GM19455 (cell line): ENCODE measurements around the gene SNX24.
"Not testable (repeated sequence)": the region's sequence is repeated elsewhere in the genome, so short reads cannot be mapped to it uniquely, and the experiment has no call there.

ENCODE experiments used
- ATAC-seq: cut with Tn5 transposase; IDR thresholded peaks from one replicate; pipeline ENCODE4 v1.9.1; 2021; ENCODE audit not compliant: unreplicated experiment

The SNX24 gene

GRCh38 chr5:122957457-122957856 is 112.0 kb downstream of the SNX24 start:
- no peak for ATAC-seq

- no peak for ATAC-seq
Measured at GRCh38 chr5:122959740-122960445, 114.5 kb downstream of the SNX24 start.

- no peak for ATAC-seq
Measured at GRCh38 chr5:122963305-122963704, 117.9 kb downstream of the SNX24 start.

GRCh38 chr5:122965111-122965510 is 119.7 kb downstream of the SNX24 start:
- ATAC-seq = no peak

- ATAC-seq = no peak
Measured at GRCh38 chr5:122967085-122967484, 121.7 kb downstream of the SNX24 start.

GRCh38 chr5:122967625-122968024 is 122.2 kb downstream of the SNX24 start:
- peak; percentile 68 for ATAC-seq

GRCh38 chr5:122968056-122968455 is 122.6 kb downstream of the SNX24 start:
- ATAC-seq = peak; percentile 30

- no peak for ATAC-seq
Measured at GRCh38 chr5:122971333-122971732, 125.9 kb downstream of the SNX24 start.

- ATAC-seq = no peak
Measured at GRCh38 chr5:122972877-122973276, 127.5 kb downstream of the SNX24 start.

- ATAC-seq = not testable (repeated sequence)
Measured at GRCh38 chr5:122973759-122974158, 128.3 kb downstream of the SNX24 start.

GRCh38 chr5:122974251-122974650 is 128.8 kb downstream of the SNX24 start:
- ATAC-seq = not testable (repeated sequence)

- no peak for ATAC-seq
Measured at GRCh38 chr5:122977319-122977718, 131.9 kb downstream of the SNX24 start.

GRCh38 chr5:122978068-122978467 is 132.7 kb downstream of the SNX24 start:
- ATAC-seq = no peak

- ATAC-seq = no peak
Measured at GRCh38 chr5:122978644-122979297, 133.4 kb downstream of the SNX24 start.

GRCh38 chr5:122981846-122982245 is 136.4 kb downstream of the SNX24 start:
- ATAC-seq = no peak

GRCh38 chr5:122982376-122982775 is 137.0 kb downstream of the SNX24 start:
- ATAC-seq = no peak

- no peak for ATAC-seq
Measured at GRCh38 chr5:122984425-122984824, 139.0 kb downstream of the SNX24 start.

GRCh38 chr5:122985006-122985700 is 139.7 kb downstream of the SNX24 start:
- no peak for ATAC-seq

- peak; percentile 91 for ATAC-seq
Measured at GRCh38 chr5:122985954-122986721, 140.7 kb downstream of the SNX24 start.

GRCh38 chr5:122996091-122996490 is 150.7 kb downstream of the SNX24 start:
- ATAC-seq = no peak

GRCh38 chr5:122997294-122997693 is 151.9 kb downstream of the SNX24 start:
- ATAC-seq = no peak
